NCI-H187 (cell line): Measurements from ENCODE around the gene POU4F3.

Experiments used
- DNase-seq, 2 experiments: peaks; one replicate each; lab custom pipeline; 2025; lab: John Stamatoyannopoulos, UW

POU4F3 gene

DNA sequence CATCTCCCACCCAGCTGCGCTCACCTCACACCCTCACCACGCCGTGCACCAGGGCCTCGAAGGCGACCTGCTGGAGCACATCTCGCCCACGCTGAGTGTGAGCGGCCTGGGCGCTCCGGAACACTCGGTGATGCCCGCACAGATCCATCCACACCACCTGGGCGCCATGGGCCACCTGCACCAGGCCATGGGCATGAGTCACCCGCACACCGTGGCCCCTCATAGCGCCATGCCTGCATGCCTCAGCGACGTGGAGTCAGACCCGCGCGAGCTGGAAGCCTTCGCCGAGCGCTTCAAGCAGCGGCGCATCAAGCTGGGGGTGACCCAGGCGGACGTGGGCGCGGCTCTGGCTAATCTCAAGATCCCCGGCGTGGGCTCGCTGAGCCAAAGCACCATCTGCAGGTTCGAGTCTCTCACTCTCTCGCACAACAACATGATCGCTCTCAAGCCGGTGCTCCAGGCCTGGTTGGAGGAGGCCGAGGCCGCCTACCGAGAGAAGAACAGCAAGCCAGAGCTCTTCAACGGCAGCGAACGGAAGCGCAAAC, 1.1 kb downstream of the POU4F3 start:
- DNase-seq: no peak

DNA sequence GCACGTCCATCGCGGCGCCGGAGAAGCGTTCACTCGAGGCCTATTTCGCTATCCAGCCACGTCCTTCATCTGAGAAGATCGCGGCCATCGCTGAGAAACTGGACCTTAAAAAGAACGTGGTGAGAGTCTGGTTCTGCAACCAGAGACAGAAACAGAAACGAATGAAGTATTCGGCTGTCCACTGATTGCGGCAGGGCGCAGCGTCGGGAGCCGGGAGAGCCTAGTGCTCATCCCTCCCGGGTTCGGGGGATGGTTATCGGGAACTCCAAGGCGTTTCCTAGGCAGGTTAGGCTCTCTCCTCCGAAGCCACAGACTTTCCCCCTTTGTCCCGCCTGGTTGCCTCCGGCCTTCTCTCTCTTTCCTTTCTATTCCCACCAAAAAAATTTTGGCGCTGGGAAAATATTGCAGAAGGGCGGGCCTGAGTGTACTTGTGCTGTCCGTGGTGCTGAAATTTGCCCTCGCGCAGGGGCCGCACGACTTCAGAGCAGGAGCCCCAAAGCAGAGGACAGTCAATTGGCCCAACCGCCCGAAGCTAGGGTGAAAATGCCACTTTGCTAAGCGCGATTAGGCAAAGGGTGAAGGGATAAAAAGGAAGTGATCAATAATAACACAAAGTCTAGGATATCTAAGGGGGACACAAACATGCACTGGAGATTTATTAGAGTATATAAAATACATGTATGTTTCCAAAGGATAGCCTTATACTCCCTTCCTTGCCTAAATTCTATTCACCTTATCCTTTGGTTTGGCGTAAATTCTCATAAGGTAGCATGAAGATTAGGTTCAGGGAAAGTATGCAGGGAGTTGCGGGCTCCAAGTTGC, 1.8 kb downstream of the POU4F3 start:
- DNase-seq: no peak

DNA sequence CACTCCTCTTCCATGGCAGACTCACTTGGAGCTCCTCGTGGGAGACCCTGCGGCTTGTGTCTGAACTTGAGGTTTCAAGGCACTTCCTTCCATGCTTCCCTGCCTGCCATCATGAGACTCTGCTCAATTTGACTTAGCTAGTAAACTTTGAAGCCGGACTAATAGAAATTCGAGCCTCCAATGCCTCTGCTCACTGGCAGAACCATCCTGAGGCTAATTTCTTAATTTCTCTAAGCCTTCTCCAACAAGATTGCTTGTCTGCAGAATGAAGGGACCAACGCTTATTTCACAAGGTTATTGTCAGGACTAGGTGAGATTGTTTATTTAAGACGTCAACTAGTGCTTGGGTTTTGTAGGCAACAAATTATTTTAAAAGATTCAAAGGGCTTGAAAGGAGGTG, 3.2 kb downstream of the POU4F3 start:
- no peak for DNase-seq

DNA sequence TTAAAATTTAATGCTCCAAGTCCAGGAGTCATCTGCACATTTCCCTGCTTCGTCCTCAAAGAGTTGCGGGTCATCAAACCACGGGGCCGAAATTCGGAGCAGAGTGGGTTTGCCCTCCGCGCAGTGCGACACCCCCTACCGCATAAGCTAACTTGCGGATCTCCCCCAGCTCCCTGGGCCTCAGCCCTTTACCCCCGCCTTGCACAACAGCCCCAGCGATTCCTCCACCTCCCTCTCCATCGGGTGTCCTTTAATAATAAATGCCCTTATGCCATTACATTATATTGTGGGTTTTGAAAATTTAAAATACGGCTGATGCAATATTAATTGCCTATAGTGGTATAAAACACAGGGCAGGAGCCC, 3.9 kb downstream of the POU4F3 start:
- DNase-seq: no peak

DNA sequence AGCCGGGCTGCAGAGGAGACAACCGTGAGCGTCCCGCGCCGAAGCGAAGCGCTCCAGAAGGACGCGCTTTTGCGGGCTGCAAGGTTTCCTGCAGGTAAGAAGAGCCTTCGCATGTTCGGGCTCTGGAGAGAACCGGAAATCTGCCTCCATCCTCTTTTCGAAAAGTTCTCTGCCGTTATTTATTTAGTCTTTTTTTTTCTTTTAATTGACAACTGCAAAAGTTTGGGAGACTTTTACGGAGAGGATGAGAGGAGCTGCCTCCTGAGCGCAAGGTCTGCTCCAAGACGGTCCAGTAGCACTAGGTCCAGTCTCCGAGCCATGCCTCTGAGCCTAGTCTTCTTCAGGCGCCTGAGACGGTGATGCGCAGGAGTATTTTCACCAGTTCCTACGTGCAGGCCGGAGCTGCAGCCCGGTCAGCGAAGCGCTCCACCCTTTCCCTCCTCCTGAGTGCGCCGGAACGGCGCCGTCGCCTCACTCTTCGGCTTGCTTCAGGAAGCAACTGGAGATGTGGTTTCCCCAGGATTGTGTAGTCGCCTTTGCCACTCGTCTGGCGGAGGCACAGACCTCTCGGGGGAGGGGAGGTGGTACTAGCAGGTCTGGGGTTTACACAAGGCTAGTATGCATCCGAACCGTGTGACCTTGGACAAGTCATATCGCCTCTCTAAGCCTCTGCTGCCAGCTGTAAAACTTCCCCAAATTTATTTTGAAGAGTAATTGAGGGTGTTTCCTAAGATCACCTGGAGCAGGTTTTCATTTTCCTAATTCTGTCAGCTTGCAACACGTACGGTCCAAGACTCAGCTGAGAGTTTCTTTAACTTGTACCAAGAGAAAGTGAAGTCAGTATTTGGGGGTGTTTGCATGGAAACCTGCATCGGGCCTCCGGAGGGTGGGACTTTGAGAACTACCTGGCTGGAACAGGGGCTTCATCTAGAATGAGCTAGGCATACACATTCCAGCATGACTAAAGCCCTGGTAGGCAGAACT, 4.5 kb downstream of the POU4F3 start:
- no peak for DNase-seq

DNA sequence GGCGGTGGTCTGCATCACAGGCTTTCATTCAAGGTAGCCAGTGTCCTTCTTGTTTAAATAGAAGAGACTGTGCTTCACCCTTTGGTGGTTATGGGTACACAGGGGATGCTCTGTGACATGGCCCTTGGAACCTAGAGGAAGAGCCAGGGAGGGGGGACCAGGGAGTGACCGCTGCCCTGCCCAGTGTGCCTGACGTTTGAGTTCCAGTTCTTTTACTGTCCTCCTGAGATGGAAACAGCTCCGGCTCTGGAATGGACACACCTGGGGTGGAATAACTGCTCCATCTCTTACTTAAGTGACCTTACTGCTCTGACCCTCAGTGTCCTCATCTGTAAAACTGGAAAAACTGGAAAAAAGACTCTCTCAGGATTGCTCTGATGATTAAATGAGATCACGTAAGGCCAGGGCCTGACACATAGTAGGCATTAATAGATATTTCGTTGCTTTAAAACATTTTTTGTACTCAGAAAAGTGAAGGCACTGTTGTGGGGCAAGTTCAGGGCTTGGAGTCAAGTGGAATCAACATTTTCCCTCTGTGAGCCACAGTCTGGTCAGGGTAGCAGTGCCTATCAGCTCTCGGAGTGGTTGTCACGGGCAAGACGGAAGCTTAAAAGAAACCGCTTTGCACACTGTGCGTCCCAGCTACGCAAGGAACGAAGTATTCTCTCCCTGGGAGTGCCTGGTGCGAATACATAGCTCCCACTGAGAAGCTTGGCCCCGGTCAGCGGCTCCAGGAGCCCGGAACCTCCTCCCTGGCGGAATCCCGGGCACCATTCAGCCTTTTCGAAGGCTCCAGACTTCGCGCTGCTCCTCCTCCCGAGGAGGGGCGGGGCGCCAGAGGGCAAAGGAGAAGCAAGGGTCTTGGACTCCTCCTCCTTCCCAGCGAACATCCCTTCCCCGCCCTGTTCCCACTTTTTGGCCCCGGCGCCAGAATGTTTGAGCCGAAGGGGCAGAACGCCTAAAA, 5.8 kb downstream of the POU4F3 start:
- no peak for DNase-seq

DNA sequence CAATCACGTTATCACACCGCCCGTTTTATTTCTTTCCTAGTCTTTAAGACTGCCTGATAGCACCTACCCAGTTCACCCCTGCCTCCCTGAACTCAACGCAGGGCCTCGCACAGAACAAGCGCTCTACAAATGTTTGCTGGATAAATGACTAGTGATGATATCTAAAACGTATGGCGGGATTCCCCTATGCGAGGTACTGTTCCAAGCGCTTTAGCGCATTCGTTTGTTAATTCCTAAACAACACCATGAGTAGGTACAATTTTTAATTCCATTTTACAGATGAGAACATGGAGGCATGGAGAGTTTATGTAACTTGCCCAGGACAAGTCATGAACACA, 6.6 kb downstream of the POU4F3 start:
- DNase-seq: no peak

DNA sequence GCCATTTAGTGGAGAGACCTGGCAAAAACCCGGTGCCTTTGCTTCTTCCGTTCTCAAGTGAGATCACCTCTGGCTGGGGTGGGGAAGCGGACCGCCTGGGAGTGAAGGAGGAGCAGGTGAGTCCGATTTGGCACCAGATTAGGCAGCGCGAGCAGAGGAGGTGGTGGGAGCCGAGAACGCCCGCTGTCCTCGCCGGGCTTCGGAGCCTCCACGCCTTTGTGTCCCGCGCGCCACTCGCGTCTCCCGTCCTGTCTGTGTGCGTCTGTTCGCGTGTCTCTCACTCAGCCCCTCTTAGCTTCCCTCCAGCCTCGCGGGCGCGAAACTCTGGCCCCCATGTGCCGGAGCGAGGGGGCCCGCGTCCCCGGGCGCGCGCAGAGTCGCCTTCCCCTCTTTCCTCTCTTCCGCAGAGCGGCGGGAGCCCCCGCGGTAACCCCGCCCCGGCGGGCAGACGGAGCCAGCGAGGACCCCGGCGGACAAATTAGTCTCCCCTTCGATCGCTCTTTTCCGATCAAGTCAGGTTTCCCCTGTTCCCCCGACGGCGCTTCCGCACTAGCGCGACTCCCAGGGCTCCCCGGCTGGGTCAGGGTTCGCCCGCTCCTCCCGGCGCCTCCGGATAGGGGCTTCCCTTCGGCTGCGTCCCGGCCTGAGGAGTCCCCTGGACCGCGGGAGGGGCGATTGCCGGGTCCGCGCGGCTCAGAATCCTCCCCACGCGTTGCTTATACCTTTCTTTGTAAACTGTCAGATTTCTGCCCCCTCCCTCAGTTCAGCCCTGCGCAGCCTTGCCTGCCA, 7.1 kb downstream of the POU4F3 start:
- DNase-seq: no peak

DNA sequence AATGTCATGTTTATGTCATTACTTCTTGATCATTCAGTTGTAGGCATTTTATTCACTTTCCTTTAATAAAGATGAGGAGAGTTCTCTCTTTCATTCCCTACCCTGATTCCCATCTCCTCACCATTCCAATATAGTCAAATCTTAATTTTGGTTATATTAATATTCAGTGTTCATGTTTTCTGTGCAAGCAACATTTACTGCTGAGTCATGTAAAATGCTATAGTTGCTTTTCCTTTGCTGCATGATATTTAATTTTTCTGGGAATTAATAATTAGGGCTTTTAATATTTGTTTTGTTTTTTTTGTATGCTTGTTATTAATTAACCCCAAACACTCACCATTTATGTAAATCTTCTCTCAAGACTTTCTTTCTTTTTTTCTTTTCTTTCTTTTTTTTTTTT, 18.5 kb downstream of the POU4F3 start:
- DNase-seq: no peak

DNA sequence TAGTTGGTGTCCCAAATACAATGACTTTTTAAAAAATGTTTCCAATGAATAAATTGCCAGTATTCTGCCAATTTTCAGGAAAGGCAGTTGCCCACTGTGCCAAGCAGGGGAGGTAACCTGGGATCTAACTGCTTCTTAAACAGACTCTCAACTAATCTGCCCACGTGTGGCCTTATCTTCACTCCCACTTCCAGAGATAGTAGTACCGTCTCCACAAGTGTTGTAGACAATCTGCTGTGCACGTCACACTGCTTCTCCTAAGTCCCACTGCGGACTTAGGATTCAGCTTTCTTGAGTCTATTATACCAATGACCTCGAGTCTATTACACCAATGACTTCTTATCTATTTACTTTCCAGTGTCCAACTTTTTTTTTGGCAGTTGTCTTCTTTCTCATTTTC, 21.2 kb downstream of the POU4F3 start:
- DNase-seq: no peak

DNA sequence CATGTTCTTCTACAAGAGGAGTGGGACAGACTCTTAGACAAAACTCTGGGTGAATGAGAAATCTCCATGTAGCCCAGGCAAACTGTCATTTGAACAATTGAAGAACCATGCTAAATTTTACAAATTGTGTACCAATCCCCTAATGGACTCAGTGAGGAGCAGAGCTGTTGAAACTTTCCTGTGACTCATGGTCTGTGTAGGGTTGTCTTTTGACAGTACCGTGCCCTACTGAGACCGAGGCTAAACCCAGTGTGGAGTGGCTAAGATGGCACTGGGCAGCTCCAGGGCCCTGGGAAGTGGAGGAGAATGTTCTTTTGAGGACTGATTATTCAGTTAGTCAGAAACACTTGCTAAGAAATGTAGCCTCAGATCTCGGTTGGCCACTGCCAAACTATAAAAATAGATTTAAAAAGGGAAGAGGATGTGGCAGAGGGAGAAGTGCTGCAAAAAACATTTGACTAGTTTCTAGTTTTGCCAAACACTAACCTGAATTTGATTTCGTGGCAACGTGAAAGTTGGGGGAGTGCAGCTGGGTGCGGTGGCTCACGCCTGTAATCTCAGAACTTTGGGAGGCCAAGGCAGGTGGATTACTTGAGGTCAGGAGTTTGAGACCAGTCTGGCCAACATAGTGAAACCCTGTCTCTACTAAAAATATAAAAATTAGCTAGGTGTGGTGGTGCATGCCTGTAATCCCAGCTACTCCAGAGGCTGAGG, 24.7 kb downstream of the POU4F3 start:
- no peak for DNase-seq

DNA sequence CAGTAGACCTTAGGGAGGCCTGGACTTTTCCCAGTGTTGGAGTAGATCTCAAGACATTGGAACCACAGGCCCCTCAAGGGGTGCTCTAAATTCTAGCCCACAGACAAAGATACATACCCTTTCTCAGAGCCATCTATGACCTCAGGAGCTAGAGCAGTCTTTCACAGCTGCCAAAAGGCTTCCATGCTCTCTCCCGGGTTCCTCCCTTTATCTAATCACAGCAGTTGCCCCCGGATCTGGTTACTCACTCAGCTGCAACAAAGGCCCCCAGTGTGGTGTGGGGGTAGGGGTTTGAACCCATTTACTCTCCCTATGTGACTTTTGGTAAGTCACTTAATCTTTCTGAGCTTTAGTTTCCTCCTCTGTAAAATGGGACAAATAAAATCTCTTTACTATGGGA, 27.0 kb downstream of the POU4F3 start:
- DNase-seq: no peak

DNA sequence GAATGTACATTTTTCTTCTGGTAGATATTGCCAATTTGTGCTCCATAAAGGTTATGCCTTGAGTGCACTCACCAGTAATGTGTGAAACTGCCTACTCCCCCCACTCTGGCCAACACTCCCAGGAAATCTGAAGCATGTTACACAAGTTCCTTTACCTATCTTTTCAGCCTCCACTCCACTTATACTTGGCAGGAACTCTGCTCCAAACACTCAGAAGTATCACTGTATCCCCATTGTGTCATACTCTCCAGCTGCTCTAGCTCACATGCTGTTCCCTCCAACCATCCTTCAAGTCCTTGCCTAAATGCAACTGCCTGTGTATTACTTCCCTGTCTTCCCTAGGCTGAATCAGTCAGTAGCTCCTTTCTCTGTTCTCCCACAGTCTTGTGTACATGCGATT, 28.3 kb downstream of the POU4F3 start:
- DNase-seq: no peak

DNA sequence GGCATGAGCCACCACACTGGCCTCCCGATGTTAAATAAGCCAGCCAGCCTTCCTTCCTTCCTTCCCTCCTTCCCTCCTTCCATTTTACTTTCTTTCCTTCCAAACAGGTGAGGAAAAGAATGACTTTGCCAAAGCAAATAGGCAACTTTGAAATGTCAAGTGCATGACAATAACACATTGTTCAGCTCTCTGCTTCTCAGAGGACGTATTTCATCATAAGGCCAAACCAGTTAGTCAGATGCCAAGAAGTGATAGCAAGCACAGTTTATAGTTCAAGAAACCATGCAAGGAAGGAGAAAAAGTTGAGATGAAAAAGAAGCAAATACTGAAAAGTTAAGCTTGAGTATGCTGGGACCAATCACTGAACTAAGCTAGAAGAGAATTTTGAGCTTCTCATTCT, 29.5 kb downstream of the POU4F3 start:
- DNase-seq: no peak

DNA sequence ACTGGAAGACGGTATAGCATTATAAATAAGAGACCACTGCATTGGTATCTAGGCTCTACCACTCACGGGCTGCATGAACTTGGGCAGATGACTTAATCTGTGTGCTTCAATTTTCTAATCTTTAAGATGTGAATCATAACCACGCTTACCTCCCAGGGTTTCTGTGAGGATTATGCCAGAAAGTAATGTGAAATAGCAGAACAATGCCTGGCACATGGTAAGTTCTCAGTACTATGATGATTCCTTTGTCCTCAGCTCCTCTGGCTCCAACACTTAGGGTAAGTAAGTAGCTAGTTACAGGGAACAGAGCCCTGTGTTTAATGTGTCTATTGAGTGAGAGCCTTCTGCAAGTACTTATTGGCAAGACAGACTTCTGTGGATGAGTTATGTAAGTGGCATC, 31.1 kb downstream of the POU4F3 start:
- DNase-seq: peak in 1 of 2 experiments; percentile 18

DNA sequence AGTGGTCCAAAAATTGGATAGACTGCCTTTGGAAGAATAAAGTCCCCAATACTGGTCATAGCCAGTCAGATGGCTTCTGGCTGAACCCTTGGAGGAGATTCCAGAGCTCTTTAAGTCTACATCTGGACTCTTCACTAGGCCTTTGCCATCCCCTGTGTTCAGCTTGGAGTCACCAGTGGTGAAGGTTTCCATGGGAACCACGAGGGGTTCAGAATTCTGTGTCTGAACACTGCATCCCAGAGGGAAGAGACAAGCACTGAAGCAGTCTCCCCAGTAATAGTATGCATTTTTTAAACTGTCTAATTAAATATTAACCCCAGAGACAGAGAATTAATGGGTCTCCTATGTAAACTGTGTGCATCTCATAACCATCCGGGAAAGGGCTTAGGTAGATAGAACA, 38.2 kb downstream of the POU4F3 start:
- DNase-seq: no peak

DNA sequence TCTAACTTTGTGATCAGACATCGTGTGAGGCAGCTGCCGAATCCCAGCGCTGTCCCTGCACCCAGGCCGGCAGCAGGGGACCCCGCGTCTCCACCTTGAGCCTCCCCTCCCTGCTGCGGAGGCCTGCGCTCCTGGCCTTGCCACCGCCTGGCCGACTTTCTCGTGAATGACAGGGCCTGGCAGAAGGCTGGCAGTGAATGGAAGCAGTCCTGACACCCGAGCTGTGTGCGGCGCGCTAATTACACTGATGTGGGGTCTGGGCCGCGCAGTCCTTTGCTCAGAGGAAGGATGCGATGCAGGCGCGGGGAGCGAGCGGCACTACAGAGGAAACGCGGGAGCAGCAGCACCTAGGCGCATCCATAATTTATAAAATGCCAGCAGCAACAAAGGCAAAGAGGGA, 40.3 kb downstream of the POU4F3 start:
- no peak for DNase-seq

DNA sequence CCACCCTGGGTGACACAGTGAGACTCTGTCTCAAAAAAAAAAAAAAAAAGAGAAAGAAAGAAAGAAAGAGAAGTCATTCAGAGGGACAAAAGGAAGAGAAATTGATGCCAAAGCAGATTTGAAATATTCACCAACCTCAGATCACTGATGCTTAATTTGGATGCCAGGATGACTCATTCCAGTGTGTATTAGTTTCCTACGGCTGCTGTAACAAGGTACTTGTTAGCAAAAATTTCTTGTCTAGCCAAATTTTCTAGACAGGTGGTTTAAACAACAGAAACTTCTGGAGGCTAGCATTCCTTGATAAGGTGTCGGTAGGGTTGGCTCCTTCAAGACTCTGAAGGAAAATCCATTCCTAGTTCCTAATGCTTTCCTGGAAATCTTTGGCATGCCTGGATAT, 42.1 kb downstream of the POU4F3 start:
- DNase-seq: no peak

DNA sequence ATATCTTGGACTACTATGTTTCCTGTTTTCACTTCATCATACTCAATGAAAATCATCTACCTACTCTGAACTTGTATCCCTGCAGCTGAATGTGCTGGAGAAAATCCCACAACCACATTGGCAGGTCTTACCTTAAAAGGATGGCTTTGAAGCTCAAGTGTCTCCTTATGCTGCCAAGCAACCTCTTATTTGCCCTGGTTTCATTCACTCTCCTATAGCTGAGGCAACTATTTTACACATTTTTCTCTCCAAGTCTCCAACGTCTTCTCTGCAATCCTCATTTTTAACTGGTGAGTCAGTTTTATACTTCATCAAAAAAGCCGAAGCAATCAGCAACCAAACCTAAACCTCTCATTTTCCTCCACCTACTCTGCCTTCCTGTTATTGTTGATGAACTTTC, 49.7 kb downstream of the POU4F3 start:
- DNase-seq: no peak

DNA sequence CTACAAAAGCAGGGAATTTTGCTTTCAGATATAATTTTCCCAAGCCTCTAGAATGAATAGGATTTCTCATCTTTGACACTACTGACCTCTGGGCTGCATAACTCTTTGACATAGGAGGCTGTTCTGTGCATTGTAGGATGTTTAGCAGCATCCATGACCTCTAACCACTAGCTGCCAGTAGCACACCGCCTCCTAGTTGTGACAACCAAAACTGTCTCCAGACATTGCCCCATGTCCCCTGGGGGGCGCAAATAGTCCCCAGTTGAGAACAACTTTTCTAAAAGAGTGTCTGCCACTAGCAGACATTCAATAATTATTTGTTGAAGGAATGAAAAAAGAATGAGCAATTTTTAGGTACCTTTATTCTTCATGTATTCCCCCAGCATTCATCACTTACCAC, 51.8 kb downstream of the POU4F3 start:
- no peak for DNase-seq
